ENCODE results near the gene YRDC. TPM values are rescaled to one million over a fixed set of nuclear protein-coding genes. Genes with fewer than 3 reads are reported as not detected.

The YRDC gene
- total and polyA plus RNA-seq, 2 donors (not counting 3 experiments of a cell fraction or from before 2014, with no cell fraction given), result 19.2 to 20.5 TPM

DNA sequence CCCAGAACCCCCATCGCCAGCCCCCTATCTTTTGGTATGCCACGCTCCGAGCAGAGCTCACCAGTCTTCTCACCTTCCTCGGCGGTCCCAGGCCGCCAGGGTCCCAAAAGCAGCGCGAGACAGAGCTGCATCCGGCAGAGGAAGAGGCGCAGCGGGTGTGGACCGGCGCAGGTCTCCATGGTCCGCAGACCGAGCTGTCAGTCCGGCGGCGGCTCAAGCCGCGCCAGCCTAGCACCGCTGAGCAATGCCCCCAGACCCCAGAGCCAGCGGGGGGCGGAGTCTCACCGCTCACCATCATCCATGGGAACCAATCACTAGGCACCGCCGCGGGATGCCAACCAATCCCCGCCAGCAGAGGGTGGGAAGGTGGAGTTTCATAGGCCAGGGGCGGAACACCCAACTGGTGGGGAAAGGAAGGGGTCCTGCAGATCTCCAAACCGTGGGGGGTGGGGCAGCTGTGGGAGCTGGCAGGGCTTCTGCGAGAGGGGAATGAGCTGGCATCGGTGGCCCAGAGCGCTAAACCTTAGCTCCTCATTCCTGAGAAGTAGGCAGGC lies 43.0 kb downstream of the YRDC start, which contains the start of gene EPHA10:
Gene EPHA10, minus strand, starts transcription at position 233 of the 554 bp plus-strand sequence. Its CDS starts 54 bp downstream, at position 179.
- H2AFZ ChIP-seq (ENCODE audit: low read depth, low read length), result no peak within 1 kb of the TSS
- dilution Hi-C loops (cut with MboI; ENCODE audit: extremely low pct_ligation_motif_present, low sequenced_read_pairs) (no loop called here), intact Hi-C loops (cut with micrococcal nuclease) (no loop called here)
- no peaks in the 10 kb centered on the region for H3K4me1 ChIP-seq (ENCODE audit: control insufficient read depth, extremely low read depth, insufficient read depth, low read length)
- CTCF ChIA-PET, result interaction anchor here (1.3 kb wide), 1 partner anchor 8 kb away, joined by 3 read pairs; no protein-coding TSS in a partner anchor
- TF ChIP-seq FOS (IDR thresholded peaks at IDR 0.05; ENCODE audit: borderline replicate concordance, insufficient read depth, low read length), result no peak
- TF ChIP-seq, protein P1, sequence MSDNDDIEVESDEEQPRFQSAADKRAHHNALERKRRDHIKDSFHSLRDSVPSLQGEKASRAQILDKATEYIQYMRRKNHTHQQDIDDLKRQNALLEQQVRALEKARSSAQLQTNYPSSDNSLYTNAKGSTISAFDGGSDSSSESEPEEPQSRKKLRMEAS (IDR thresholded peaks at IDR 0.05; ENCODE audit: insufficient read depth, insufficient read length), result no peak
- TF ChIP-seq GATA2 (IDR thresholded peaks at IDR 0.05; ENCODE audit: insufficient read depth, insufficient read length, low read depth, low read length), result no peak
- TF ChIP-seq MYC (IDR thresholded peaks at IDR 0.05; ENCODE audit: low read depth, low read length), result no peak
- no peak for TF ChIP-seq POLR2AphosphoS5 (IDR thresholded peaks at IDR 0.05; ENCODE audit: insufficient read depth, low read depth, low read length)
- TF ChIP-seq EZH2 (IDR thresholded peaks at IDR 0.05; ENCODE audit: borderline replicate concordance, low read depth, low read length, severe bottlenecking), result no peak
- TF ChIP-seq, protein P2, sequence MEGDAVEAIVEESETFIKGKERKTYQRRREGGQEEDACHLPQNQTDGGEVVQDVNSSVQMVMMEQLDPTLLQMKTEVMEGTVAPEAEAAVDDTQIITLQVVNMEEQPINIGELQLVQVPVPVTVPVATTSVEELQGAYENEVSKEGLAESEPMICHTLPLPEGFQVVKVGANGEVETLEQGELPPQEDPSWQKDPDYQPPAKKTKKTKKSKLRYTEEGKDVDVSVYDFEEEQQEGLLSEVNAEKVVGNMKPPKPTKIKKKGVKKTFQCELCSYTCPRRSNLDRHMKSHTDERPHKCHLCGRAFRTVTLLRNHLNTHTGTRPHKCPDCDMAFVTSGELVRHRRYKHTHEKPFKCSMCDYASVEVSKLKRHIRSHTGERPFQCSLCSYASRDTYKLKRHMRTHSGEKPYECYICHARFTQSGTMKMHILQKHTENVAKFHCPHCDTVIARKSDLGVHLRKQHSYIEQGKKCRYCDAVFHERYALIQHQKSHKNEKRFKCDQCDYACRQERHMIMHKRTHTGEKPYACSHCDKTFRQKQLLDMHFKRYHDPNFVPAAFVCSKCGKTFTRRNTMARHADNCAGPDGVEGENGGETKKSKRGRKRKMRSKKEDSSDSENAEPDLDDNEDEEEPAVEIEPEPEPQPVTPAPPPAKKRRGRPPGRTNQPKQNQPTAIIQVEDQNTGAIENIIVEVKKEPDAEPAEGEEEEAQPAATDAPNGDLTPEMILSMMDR (IDR thresholded peaks at IDR 0.05; ENCODE audit: extremely low read depth in 1 of 2, insufficient read depth in 1 of 2, low read depth in 1 of 2, low read length in 2 of 2), result no peak
- TF ChIP-seq JUN (IDR thresholded peaks at IDR 0.05; ENCODE audit: borderline replicate concordance, insufficient read depth, insufficient read length, low read depth), result no peak
- no peak for TF ChIP-seq POLR2A (IDR thresholded peaks at IDR 0.05; ENCODE audit: low read depth, low read length)
- no TSS peak for BruUV-seq (replicated peaks)
- H4K20me1 ChIP-seq (replicated peaks; ENCODE audit: control insufficient read depth, extremely low read depth, insufficient read depth, low read length), result no peaks in the 10 kb centered on the region
- no peaks in the 10 kb centered on the region for H3K9me3 ChIP-seq (replicated peaks; ENCODE audit: control insufficient read depth, insufficient read depth, low read length)
- POLR2A ChIA-PET, result no interaction called here
- FAIRE-seq (no peak), DNase-seq (ENCODE audit: low read depth, low spot score) (no peak)
- H3K79me2 ChIP-seq (ENCODE audit: control insufficient read depth, insufficient read depth, low read length), result no peaks in the 10 kb centered on the region
- H3K27me3 ChIP-seq (ENCODE audit: control insufficient read depth in 2 of 2, insufficient read depth in 2 of 2, low read length in 2 of 2), result peaks cover 25 to 36% of the 10 kb centered on the region in 2 experiments
- no peak within 1 kb of the TSS for H3K4me2 ChIP-seq (ENCODE audit: insufficient read depth, low read length)
- no peak within 1 kb of the TSS for H3K9ac ChIP-seq (replicated peaks; ENCODE audit: extremely low read depth, insufficient read depth, low read length)
- H3K36me3 ChIP-seq (ENCODE audit: control insufficient read depth in 2 of 2, extremely low read depth in 1 of 2, insufficient read depth in 2 of 2, low read length in 2 of 2), result no peaks in the 10 kb centered on the region
- no peak within 1 kb of the TSS for H3K27ac ChIP-seq (ENCODE audit: insufficient read depth, low read depth, low read length)
- no peaks in the 10 kb centered on the region for H3K9me1 ChIP-seq (replicated peaks; ENCODE audit: control insufficient read depth, extremely low read depth, insufficient read depth, low read length)
- no peak within 1 kb of the TSS for H3K4me3 ChIP-seq (replicated peaks in 1 of 3; ENCODE audit: insufficient read depth in 1 of 3, low read depth in 1 of 3, low read length in 3 of 3)

All from endothelial cell of umbilical vein (primary cell).